ENCODE measurements around the gene SYCP2L. TPM values are rescaled to one million over a fixed set of nuclear protein-coding genes. Genes with fewer than 3 reads are reported as not detected.

The SYCP2L gene
- total RNA-seq, 2 donors from 2014 or later, result 0.63 to 1.4 TPM

DNA sequence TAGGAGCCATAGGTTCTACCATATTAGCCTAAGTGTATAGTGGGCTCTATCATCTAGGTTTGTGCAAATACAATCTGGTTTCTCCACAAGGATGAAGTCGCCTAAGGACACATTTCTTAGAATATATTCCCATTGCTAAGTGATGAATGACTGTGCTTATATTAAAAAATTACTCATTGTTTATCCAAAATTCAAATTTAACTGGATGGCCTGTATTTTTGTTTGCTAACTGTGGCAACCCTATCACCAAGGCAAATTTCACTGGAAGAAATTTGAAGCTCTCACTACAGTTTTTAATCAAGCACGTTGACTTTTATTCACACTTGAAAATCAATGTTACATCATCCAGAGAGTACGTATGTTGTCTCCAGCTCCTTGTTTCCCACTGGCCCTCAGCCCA, 18.9 kb upstream of the SYCP2L start:
- no peaks in the 10 kb centered on the region for H3K27me3 ChIP-seq (replicated peaks; ENCODE audit: insufficient read depth)
- H3K4me1 ChIP-seq (ENCODE audit: control insufficient read depth in 1 of 2, low read depth in 2 of 2), result no peaks in the 10 kb centered on the region
- H3K36me3 ChIP-seq, result no peaks in the 10 kb centered on the region
- TF ChIP-seq, protein P1, sequence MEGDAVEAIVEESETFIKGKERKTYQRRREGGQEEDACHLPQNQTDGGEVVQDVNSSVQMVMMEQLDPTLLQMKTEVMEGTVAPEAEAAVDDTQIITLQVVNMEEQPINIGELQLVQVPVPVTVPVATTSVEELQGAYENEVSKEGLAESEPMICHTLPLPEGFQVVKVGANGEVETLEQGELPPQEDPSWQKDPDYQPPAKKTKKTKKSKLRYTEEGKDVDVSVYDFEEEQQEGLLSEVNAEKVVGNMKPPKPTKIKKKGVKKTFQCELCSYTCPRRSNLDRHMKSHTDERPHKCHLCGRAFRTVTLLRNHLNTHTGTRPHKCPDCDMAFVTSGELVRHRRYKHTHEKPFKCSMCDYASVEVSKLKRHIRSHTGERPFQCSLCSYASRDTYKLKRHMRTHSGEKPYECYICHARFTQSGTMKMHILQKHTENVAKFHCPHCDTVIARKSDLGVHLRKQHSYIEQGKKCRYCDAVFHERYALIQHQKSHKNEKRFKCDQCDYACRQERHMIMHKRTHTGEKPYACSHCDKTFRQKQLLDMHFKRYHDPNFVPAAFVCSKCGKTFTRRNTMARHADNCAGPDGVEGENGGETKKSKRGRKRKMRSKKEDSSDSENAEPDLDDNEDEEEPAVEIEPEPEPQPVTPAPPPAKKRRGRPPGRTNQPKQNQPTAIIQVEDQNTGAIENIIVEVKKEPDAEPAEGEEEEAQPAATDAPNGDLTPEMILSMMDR (IDR thresholded peaks at IDR 0.05), result no peak
- H3K9me3 ChIP-seq, result no peaks in the 10 kb centered on the region
- H3K4me3 ChIP-seq, result no peak overlapping the region
- no peak for ATAC-seq (ENCODE audit: insufficient number of reproducible peaks, low FRiP score, low read depth)
- DNase-seq (ENCODE audit: low spot score), result no peak
- H3K27ac ChIP-seq, result no peak overlapping the region

DNA sequence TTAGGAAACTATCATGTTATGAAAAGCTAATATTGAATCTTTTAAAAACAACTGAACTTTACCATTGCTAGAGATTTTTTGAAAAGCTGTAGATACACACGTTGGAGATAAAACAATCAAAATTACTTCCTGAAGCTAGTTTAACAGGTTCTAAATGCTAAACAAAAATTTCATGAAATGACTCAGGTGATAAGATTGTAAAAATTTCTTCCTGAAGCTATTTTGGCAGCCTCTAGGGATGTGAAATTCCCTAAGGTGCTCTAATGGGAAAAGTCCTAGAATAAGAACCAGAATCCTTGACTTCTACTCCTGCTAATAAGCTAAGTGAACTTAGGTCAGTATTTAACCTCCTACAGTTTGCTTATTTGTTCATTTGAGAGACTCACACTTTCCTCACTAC, 13.5 kb upstream of the SYCP2L start:
- no peak overlapping the region for H3K4me3 ChIP-seq
- TF ChIP-seq, protein P1 (IDR thresholded peaks at IDR 0.05), result no peak
- no peaks in the 10 kb centered on the region for H3K4me1 ChIP-seq (ENCODE audit: control insufficient read depth in 1 of 2, low read depth in 2 of 2)
- H3K27ac ChIP-seq, result no peak overlapping the region
- no peaks in the 10 kb centered on the region for H3K27me3 ChIP-seq (replicated peaks; ENCODE audit: insufficient read depth)
- DNase-seq (ENCODE audit: low spot score) (no peak), ATAC-seq (ENCODE audit: insufficient number of reproducible peaks, low FRiP score, low read depth) (no peak)
- H3K36me3 ChIP-seq, result no peaks in the 10 kb centered on the region
- no peaks in the 10 kb centered on the region for H3K9me3 ChIP-seq

DNA sequence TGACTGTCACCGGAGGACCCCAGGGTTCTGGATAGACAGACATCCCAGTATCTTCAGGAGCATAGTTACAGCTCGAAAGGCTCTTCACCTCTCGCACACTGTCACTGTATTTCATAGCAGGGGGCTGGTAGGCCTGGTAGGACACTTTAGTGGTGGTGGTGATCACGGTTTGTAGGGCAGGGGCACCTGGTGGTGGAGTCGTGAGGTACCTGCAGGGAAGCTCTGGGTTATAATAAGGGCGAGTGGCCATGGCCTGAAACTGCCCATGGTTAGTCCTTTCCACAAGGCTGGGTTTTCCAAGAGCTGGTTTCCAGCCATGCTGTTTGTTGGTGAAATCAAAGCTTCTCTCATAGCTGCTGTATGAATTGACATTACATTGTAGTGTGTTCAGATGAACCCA, 12.6 kb upstream of the SYCP2L start:
- Histone ChIP-seq H3K27me3 (replicated peaks; ENCODE audit: insufficient read depth) (no peaks in the 10 kb centered on the region), H3K4me3 (no peak overlapping the region), H3K27ac (no peak overlapping the region), H3K4me1 (ENCODE audit: control insufficient read depth in 1 of 2, low read depth in 2 of 2) (no peaks in the 10 kb centered on the region), H3K36me3 (no peaks in the 10 kb centered on the region), H3K9me3 (no peaks in the 10 kb centered on the region)
- TF ChIP-seq, protein P1 (IDR thresholded peaks at IDR 0.05), result no peak
- DNase-seq (ENCODE audit: low spot score), result no peak
- no peak for ATAC-seq (ENCODE audit: insufficient number of reproducible peaks, low FRiP score, low read depth)

DNA sequence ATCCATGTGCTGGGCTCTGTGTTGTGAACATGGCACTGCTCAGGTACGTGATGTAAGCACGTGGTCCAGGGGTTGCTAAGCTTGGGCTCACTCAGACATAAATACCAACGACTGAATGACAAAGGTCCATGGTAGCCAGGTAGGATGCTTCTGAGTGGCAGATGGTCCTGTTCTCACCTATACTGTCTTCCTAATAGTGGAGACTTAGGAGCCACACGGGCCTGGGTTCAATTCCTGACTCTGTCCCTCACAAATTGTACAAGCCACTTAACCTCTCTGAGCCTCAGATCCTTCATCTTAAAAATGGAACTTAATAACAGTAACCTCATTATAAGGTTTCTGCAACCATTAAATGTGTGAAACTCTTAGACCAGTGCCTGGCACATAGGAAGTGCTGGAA, 11.8 kb upstream of the SYCP2L start:
- H3K27ac ChIP-seq, result no peak overlapping the region
- no peaks in the 10 kb centered on the region for H3K27me3 ChIP-seq (replicated peaks; ENCODE audit: insufficient read depth)
- ATAC-seq (ENCODE audit: insufficient number of reproducible peaks, low FRiP score, low read depth) (no peak), DNase-seq (ENCODE audit: low spot score) (no peak)
- H3K4me3 ChIP-seq, result no peak overlapping the region
- H3K36me3 ChIP-seq, result no peaks in the 10 kb centered on the region
- TF ChIP-seq, protein P1 (IDR thresholded peaks at IDR 0.05), result no peak
- no peaks in the 10 kb centered on the region for H3K4me1 ChIP-seq (ENCODE audit: control insufficient read depth in 1 of 2, low read depth in 2 of 2)
- no peaks in the 10 kb centered on the region for H3K9me3 ChIP-seq

DNA sequence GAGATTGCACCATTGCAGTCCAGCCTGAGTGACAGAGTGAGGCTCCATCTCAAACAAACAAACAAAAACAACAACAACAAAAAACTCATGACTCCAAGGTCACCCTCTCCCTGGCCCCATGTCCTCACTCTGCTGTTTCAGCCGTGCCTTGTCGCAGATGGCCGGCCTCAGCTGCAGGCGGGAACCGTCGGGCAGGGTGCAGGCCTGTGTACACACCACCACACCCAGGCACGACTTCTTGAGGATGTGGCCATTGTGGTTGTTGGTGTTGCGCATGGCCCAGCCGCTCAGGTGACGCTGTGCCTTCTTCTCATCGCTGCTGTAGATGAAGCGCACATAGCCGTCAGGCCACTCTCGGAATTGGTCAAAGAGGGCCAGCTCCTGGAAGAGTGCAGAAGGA, 9.8 kb upstream of the SYCP2L start:
- TF ChIP-seq, protein P1 (IDR thresholded peaks at IDR 0.05), result no peak
- no peaks in the 10 kb centered on the region for H3K36me3 ChIP-seq

More for the DNA sequence above, 9.8 kb upstream of the SYCP2L start:
- Histone ChIP-seq H3K4me1 (ENCODE audit: control insufficient read depth in 1 of 2, low read depth in 2 of 2) (peaks cover 4 to 5% of the 10 kb centered on the region in 2 donors), H3K4me3 (no peak overlapping the region), H3K27ac (no peak overlapping the region), H3K9me3 (no peaks in the 10 kb centered on the region), H3K27me3 (replicated peaks; ENCODE audit: insufficient read depth) (no peaks in the 10 kb centered on the region)
- no peak for ATAC-seq (ENCODE audit: insufficient number of reproducible peaks, low FRiP score, low read depth)
- no peak for DNase-seq (ENCODE audit: low spot score)
